Breast epithelium (tissue), 3 donors: Measurements from ENCODE around the gene NPRL2.

Experiments used
- CTCF ChIP-seq, 3 donors: fragments of 450-650 bp; IDR thresholded peaks; one replicate each; pipeline ENCODE4 v1.5.1; 2016 to 2017; ENCODE audit warnings: antibody characterized with exemption in 3 of 3, mild to moderate bottlenecking in 3 of 3, moderate library complexity in 3 of 3
- POLR2A ChIP-seq: fragments of 450-650 bp; IDR thresholded peaks from one replicate; pipeline ENCODE4 v1.6.1; 2016; ENCODE audit warnings: antibody characterized with exemption, mild to moderate bottlenecking, moderate library complexity
- POLR2AphosphoS5 ChIP-seq, 3 donors: sonication (generic); formaldehyde crosslinking; IDR thresholded peaks; one replicate each; pipeline ENCODE4 v1.6.1; 2017; ENCODE audit warnings: antibody characterized with exemption in 3 of 3

DNA sequence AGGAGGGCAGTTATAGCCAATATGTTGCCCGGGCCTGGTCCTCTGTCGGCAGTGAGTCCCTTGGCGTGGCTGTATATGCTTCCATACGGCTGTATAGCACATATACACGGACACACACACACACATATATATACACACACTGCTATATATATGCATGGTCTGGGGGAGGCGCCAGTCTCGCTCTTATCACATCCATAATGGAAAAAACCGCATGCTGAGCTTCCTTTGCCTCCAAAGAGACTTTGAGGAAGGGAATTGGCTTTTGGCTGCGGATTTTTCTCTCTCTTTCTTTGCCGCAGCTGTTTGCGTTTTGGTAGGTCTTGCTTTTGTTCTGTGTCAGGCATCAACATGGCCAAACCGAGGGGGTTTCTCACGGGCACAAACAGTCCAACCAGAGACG is 20.0 kb upstream of the NPRL2 start:
- TF ChIP-seq CTCF (IDR thresholded peaks at IDR 0.05) (no peak), POLR2A (no peak), POLR2AphosphoS5 (IDR thresholded peaks at IDR 0.05) (no peak)
